ENCODE measurements around the gene SEC63. TPM values are rescaled to one million over a fixed set of nuclear protein-coding genes. Genes with fewer than 3 reads are reported as not detected.
"Not testable (repeated sequence)": the region's sequence is repeated elsewhere in the genome, so short reads cannot be mapped to it uniquely, and the experiment has no call there.

The SEC63 gene
- total RNA-seq, 2 experiments from 2014 or later, result 90.6 to 95.9 TPM

DNA sequence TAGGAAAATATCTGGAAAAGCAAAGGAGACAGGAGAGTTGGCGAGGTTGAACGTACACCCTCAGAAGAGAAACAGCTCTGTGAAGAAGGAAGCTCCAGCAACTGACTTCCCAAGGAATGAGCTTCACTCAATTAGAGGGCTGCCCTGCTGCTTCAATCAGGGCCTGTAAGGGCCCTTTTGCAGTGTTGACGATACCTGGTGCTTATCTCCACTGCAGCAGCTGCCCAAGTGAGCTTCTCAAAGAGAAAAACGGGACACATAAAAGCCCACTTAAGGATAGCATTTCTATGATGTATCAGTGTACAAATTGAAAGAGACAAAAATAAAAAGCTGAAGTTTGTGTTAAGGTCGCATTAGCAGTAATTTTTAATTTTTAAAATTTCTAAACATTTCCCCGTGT lies 16.4 kb downstream of the SEC63 start:
- H3K27me3 Mint-ChIP-seq, result no peaks in the 10 kb centered on the region
- H3K27ac Mint-ChIP-seq, result no peak overlapping the region
- ChIA-PET CTCF (interaction anchor here (0.7 kb wide), 1 partner anchor 93 kb away, joined by 3 read pairs; no protein-coding TSS in a partner anchor), POLR2A (no interaction called here)
- H3K36me3 Mint-ChIP-seq, result peaks cover 10% of the 10 kb centered on the region
- peaks cover 37% of the 10 kb centered on the region for H3K4me1 Mint-ChIP-seq (ENCODE audit: low read depth)
- intact Hi-C loops (cut with micrococcal nuclease), result no loop called here
- DNase-seq, result no peak
- no peak overlapping the region for H3K4me3 Mint-ChIP-seq
- H3K9me3 Mint-ChIP-seq, result no peaks in the 10 kb centered on the region

DNA sequence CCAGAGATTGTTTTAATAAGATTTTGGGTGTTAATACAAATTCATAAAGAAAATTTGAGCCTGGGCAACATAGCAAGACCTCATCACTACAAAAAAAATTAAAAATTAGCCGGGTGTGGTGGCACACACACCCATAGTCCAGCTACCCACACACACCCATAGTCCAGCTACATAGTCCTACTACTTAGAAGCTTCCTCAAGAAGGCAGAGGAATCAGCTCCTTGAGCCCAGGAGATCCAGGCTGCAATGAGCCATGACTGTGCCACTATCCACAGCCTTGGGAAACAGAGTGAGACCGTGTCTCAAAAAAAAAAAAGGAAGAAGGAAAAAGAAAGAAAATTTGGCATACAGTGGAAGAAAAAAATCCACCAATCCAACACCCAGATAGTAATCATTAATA lies 16.8 kb downstream of the SEC63 start:
- CTCF ChIA-PET, result interaction anchor here (0.7 kb wide), 1 partner anchor 93 kb away, joined by 3 read pairs; no protein-coding TSS in a partner anchor
- H3K27me3 Mint-ChIP-seq, result no peaks in the 10 kb centered on the region
- POLR2A ChIA-PET, result no interaction called here
- H3K4me1 Mint-ChIP-seq (ENCODE audit: low read depth), result peaks cover 35% of the 10 kb centered on the region
- H3K27ac Mint-ChIP-seq, result no peak overlapping the region
- peaks cover 11% of the 10 kb centered on the region for H3K36me3 Mint-ChIP-seq
- intact Hi-C loops (cut with micrococcal nuclease), result no loop called here
- H3K9me3 Mint-ChIP-seq, result no peaks in the 10 kb centered on the region
- DNase-seq, result no peak
- no peak overlapping the region for H3K4me3 Mint-ChIP-seq

DNA sequence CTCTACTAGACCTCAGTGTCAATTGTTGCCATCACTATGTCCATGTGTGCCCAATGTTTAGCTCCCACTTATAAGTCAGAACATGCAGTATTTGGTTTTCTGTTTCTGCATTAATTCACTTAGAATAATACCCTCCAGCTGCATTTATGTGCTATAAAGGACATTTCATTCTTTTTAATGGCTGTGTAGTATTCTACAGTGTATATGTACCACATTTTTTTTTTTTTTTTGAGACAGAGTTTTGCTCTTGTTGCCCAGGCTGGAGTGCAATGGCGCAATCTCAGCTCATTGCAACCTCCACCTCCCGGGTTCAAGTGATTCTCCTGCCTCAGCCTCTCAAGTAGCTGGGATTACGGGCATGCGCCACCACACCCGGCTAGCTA lies 21.1 kb downstream of the SEC63 start:
- H3K36me3 Mint-ChIP-seq, result peaks cover 29% of the 10 kb centered on the region
- intact Hi-C loops (cut with micrococcal nuclease); POLR2A ChIA-PET; H3K27ac Mint-ChIP-seq; CTCF ChIA-PET; H3K27me3 Mint-ChIP-seq; H3K4me3 Mint-ChIP-seq; H3K9me3 Mint-ChIP-seq; DNase-seq: not testable (repeated sequence)
- peaks cover 25% of the 10 kb centered on the region for H3K4me1 Mint-ChIP-seq (ENCODE audit: low read depth)

DNA sequence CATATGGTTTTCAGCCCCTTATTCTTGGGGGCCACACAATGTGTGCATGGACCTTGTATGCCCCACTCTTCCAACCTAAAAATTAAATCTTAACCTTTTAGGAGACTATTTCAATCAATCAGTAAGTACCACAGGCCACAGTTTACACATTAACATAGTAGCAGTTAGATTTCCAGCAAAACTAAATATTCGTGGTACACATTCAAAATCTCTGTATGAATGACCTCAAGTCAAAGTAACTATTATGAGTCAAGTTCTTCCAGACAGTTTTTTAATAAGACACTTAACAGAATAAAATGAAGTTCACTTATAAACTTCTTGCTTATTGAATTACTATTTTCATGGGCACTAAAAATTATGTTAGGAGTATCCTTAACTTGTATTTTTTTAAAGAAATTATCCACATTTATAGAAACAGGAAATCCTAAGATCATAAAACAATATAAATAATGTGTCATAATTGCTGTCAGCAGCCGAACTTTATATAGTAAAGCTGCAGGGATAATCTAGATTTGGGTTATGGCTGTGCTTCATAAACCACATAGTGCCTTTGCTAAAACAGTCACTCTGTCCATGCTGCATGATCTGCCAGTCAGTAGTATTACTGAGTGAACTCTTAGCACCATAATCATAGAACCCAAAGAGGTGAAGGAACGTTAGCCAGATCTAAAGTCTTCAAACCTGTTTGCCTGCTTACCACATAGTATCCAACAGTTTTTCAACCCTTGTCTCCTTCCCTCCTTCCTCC lies 21.7 kb downstream of the SEC63 start:
- intact Hi-C loops (cut with micrococcal nuclease), result no loop called here
- no peak for DNase-seq
- H3K27ac Mint-ChIP-seq, result peak overlapping the region; percentile 49
- peaks cover 30% of the 10 kb centered on the region for H3K36me3 Mint-ChIP-seq
- no peaks in the 10 kb centered on the region for H3K27me3 Mint-ChIP-seq
- peaks cover 23% of the 10 kb centered on the region for H3K4me1 Mint-ChIP-seq (ENCODE audit: low read depth)
- H3K4me3 Mint-ChIP-seq, result no peak overlapping the region
- ChIA-PET CTCF (no interaction called here), POLR2A (no interaction called here)
- peaks cover 3% of the 10 kb centered on the region for H3K9me3 Mint-ChIP-seq

DNA sequence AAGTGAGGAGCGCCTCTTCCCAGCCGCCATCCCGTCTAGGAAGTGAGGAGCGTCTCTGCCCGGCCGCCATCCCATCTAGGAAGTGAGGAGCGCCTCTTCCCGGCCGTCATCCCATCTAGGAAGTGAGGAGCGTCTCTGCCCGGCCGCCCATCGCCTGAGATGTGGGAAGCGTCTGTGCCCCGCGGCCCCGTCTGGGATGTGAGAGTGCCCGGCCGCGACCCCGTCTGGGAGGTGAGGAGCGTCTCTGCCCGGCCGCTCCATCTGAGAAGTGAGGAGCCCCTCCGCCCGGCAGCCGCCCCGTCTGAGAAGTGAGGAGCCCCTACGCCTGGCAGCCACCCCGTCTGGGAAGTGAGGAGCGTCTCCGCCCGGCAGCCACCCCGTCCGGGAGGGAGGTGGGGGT lies 23.8 kb downstream of the SEC63 start:
- H3K27ac Mint-ChIP-seq; POLR2A ChIA-PET; DNase-seq; intact Hi-C loops (cut with micrococcal nuclease); H3K9me3 Mint-ChIP-seq; CTCF ChIA-PET; H3K27me3 Mint-ChIP-seq; H3K4me3 Mint-ChIP-seq: not testable (repeated sequence)
- peaks cover 26% of the 10 kb centered on the region for H3K36me3 Mint-ChIP-seq
- peaks cover 19% of the 10 kb centered on the region for H3K4me1 Mint-ChIP-seq (ENCODE audit: low read depth)

DNA sequence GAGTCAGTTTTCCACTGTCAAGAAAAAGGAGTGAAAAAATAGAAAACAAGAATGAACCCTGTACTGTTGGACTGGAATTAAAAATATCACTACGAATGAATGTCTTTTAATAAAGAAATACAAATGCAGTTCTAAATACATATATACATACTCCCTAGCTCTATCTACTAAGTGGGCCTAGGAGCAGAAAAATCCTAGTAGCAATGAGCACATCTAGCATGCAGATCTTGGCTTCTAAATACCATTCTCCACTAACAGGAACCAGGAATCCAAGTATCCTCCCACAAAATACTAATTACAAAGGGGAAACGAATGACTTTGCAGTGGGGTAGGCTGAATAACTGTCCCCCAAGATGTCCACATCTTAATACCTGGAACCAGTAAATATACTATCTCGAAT lies 25.4 kb downstream of the SEC63 start:
- ChIA-PET CTCF (no interaction called here), POLR2A (no interaction called here)
- Mint-ChIP-seq H3K27me3 (no peaks in the 10 kb centered on the region), H3K36me3 (peaks cover 35% of the 10 kb centered on the region), H3K4me1 (ENCODE audit: low read depth) (peaks cover 21% of the 10 kb centered on the region), H3K4me3 (no peak overlapping the region), H3K9me3 (peaks cover 3% of the 10 kb centered on the region), H3K27ac (no peak overlapping the region)
- intact Hi-C loops (cut with micrococcal nuclease), result no loop called here
- no peak for DNase-seq

DNA sequence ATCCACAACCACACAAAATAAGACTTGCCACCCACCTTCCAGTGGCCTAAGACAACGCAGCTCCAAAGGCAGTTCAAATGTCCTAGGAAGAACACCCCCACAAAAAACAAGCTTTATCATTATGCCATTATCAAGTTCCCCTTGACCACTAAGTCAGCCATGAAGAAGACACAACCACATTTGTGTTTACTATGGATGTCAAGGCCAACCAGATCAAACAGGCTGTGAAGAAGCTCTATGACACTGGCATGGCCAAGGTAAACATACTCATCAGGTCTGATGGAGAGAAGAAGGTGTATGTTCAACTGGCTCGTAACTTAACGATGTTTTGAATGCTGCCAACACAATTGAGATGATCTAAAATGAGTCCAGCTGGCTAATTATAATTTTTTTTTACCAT lies 26.1 kb downstream of the SEC63 start:
- H3K27me3 Mint-ChIP-seq, result no peaks in the 10 kb centered on the region
- no peak for DNase-seq
- H3K27ac Mint-ChIP-seq, result no peak overlapping the region
- CTCF ChIA-PET, result no interaction called here
- no peak overlapping the region for H3K4me3 Mint-ChIP-seq
- intact Hi-C loops (cut with micrococcal nuclease), result no loop called here
- peaks cover 34% of the 10 kb centered on the region for H3K36me3 Mint-ChIP-seq
- peaks cover 3% of the 10 kb centered on the region for H3K9me3 Mint-ChIP-seq
- peaks cover 21% of the 10 kb centered on the region for H3K4me1 Mint-ChIP-seq (ENCODE audit: low read depth)
- POLR2A ChIA-PET, result no interaction called here

DNA sequence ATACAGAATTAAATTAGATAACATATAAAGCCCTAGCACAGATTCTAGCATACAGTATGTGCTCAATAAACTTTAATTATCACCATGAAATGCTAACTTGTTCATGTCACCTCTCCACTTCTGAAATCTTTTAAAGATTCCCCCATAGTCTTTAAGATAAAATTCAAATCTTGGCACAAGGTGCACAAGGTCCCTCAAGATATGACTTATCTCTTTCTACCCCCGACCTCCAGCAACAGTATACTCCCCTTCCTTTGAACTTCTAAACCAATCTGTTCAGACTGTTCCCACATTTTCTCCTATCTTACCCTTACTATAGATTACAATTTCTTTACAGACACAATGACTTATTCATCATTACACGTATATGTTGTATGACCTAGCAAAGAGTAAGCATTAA lies 29.0 kb downstream of the SEC63 start:
- intact Hi-C loops (cut with micrococcal nuclease), result no loop called here
- POLR2A ChIA-PET, result no interaction called here
- no peak overlapping the region for H3K4me3 Mint-ChIP-seq
- CTCF ChIA-PET, result no interaction called here
- H3K27me3 Mint-ChIP-seq, result no peaks in the 10 kb centered on the region
- H3K36me3 Mint-ChIP-seq, result peaks cover 34% of the 10 kb centered on the region
- DNase-seq, result no peak
- H3K9me3 Mint-ChIP-seq, result peaks cover 3% of the 10 kb centered on the region
- no peak overlapping the region for H3K27ac Mint-ChIP-seq
- peaks cover 17% of the 10 kb centered on the region for H3K4me1 Mint-ChIP-seq (ENCODE audit: low read depth)

DNA sequence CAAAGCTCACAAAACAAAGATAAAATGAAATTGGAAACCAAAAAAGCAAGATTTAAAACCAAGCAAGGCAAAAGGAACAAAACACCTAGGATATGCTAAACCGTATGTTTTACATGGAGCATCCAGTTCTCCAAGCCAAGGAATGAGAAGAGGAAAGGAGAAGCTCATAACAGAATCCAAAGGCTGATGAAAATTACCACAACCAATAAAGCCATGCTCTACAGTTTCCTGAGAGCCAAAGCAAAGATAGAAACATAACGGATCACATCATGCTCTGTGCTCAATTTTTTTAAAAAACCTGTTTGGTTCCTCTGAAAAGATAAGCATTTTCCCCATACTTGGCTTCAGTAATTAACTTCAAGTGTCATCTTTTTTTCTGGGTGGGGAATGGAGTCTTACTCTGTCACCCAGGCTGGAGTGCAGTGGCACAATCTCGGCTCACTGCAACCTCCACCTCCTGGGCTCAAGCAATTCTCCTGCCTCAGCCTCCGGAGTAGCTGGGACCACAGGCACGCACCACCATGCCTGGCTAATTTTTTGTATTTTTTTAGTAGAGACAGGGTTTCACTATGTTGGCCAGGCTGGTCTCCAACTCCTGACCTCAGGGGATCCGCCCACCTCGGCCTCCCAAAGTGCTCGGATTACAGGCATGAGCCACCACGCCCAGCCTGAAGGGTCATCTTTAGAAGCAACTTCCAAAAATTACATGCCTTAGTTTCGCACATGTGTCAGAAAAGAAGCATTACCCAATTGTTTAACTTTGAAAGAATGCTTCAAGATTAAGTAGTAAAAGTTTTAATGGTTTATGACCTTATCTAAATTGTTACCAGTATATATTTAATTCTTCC lies 31.1 kb downstream of the SEC63 start:
- H3K4me3 Mint-ChIP-seq; CTCF ChIA-PET; H3K9me3 Mint-ChIP-seq; H3K27me3 Mint-ChIP-seq; intact Hi-C loops (cut with micrococcal nuclease); H3K4me1 Mint-ChIP-seq (ENCODE audit: low read depth); DNase-seq; H3K27ac Mint-ChIP-seq; POLR2A ChIA-PET: not testable (repeated sequence)
- H3K36me3 Mint-ChIP-seq, result peaks cover 26% of the 10 kb centered on the region

DNA sequence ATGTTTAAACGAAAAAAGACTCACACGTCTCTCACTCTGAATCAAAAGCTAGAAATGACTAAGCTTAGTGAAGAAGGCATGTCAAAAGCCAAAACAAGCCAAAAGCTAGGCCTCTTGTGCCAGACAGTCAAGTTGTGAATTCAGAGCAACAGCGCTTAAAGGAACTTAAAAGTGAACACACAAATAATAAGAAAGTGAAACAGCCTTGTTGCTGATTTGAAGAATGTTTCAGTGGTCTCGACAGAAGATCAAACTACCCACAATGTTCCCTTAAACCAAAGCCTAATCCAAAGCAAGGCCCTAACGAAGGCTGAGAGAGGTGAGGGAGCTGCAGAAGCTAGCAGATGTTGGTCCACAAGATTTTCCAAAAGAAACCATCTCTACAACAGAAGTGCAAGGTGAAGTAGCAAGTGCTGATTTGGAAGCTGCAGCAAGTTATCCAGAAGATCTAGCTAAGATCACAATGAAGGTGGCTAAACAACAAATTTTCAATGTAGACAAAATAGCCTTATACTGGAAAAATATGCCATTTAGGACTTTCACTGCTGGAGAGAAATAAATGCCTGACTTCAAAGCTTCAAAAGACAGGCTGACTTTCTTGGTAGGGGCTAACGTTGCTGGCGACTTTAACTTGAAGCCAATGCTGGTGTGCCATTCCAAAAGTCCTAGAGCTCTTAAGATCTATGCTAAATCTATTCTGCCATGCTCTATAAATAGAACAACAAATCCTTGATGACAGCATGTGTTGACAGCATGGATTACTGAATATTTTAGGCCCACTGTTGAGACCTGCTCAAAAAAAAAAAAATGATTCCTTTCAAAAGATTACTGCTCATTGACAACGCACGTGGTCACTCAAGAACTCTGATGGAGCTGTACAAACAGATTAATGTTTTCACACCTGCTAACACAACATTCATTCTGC lies 40.3 kb downstream of the SEC63 start:
- intact Hi-C loops (cut with micrococcal nuclease), result loop anchor here (1.0 kb wide), 1 partner anchor 41 kb away; the partner anchor contains the start of gene SEC63
- peaks cover 22% of the 10 kb centered on the region for H3K9me3 Mint-ChIP-seq
- H3K36me3 Mint-ChIP-seq, result peaks cover 66% of the 10 kb centered on the region
- ChIA-PET POLR2A (interaction anchor here (0.9 to 1.5 kb wide), 3 partner anchors 11 to 48 kb away, joined by 3 to 6 read pairs (median 3); no protein-coding TSS in a partner anchor), CTCF (interaction anchor here (1.3 kb wide), 1 partner anchor 50 kb away, joined by 4 read pairs; no protein-coding TSS in a partner anchor)
- no peak overlapping the region for H3K4me3 Mint-ChIP-seq
- DNase-seq, result peak; percentile 35
- peak overlapping the region; percentile 81 for H3K27ac Mint-ChIP-seq
- no peaks in the 10 kb centered on the region for H3K27me3 Mint-ChIP-seq
- peaks cover 17% of the 10 kb centered on the region for H3K4me1 Mint-ChIP-seq (ENCODE audit: low read depth)

DNA sequence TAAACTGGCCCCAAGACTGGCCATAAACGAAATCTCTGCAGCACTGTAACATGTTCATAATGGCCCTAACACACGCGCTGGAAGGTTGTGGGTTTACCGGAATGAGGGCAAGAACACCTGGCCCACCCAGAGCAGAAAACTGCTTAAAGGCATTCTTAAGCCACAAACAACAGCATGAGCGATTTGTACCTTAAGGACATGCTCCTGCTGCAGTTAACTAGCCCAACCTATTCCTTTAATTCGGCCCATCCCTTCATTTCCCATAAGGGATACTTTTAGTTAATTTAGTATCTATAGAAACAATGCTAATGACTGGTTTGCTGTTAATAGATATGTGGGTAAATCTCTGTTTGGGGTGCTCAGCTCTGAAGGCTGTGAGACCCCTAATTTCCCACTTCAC lies 41.0 kb downstream of the SEC63 start:
- Mint-ChIP-seq H3K36me3 (peaks cover 63% of the 10 kb centered on the region), H3K4me1 (ENCODE audit: low read depth) (peaks cover 17% of the 10 kb centered on the region), H3K27ac (peak overlapping the region; percentile 81), H3K9me3 (peaks cover 22% of the 10 kb centered on the region)
- DNase-seq, H3K27me3 Mint-ChIP-seq, H3K4me3 Mint-ChIP-seq: not testable (repeated sequence)
- intact Hi-C loops (cut with micrococcal nuclease), result loop anchor here (1.0 kb wide), 1 partner anchor 41 kb away; the partner anchor contains the start of gene SEC63
- POLR2A ChIA-PET, result interaction anchor here (1.0 kb wide), 1 partner anchor 48 kb away, joined by 3 read pairs; no protein-coding TSS in a partner anchor
- CTCF ChIA-PET, result interaction anchor here (1.3 kb wide), 1 partner anchor 50 kb away, joined by 4 read pairs; no protein-coding TSS in a partner anchor
